ENCODE results near the gene TMEM147.

TMEM147 gene

GRCh38 chr19:35539314-35539713, 6.1 kb upstream of the TMEM147 start:
- no peaks in the 10 kb centered on the region for H3K9me3 Mint-ChIP-seq
- peaks cover 6% of the 10 kb centered on the region for H3K36me3 Mint-ChIP-seq (ENCODE audit: low read depth)
- H3K27ac Mint-ChIP-seq: peak overlapping the region; percentile 69

GRCh38 chr19:35539850-35540249, 5.6 kb upstream of the TMEM147 start:
- Mint-ChIP-seq H3K27me3 (ENCODE audit: low read depth, poor library complexity) (peaks cover 7% of the 10 kb centered on the region), H3K36me3 (ENCODE audit: low read depth) (peaks cover 6% of the 10 kb centered on the region), H3K27ac (no peak overlapping the region), H3K4me3 (no peak overlapping the region), H3K9me3 (no peaks in the 10 kb centered on the region), H3K4me1 (peaks cover 19% of the 10 kb centered on the region)
- TF ChIP-seq CTCF (IDR thresholded peaks at IDR 0.05): no peak
- DNase-seq: no peak

More at GRCh38 chr19:35539314-35539713, 6.1 kb upstream of the TMEM147 start:
- Mint-ChIP-seq H3K4me1 (peaks cover 15% of the 10 kb centered on the region), H3K4me3 (no peak overlapping the region), H3K27me3 (ENCODE audit: low read depth, poor library complexity) (peaks cover 7% of the 10 kb centered on the region)
- TF ChIP-seq CTCF (IDR thresholded peaks at IDR 0.05): no peak
- DNase-seq: no peak

GRCh38 chr19:35540356-35540927, 5.0 kb upstream of the TMEM147 start:
- TF ChIP-seq CTCF (IDR thresholded peaks at IDR 0.05): no peak
- no peak for DNase-seq
- Mint-ChIP-seq H3K27me3 (ENCODE audit: low read depth, poor library complexity) (peaks cover 4% of the 10 kb centered on the region), H3K4me1 (peaks cover 19% of the 10 kb centered on the region), H3K9me3 (no peaks in the 10 kb centered on the region), H3K36me3 (ENCODE audit: low read depth) (peaks cover 6% of the 10 kb centered on the region), H3K27ac (no peak overlapping the region), H3K4me3 (no peak overlapping the region)

- Mint-ChIP-seq H3K9me3 (no peaks in the 10 kb centered on the region), H3K4me1 (peaks cover 23% of the 10 kb centered on the region), H3K27ac (no peak overlapping the region), H3K36me3 (ENCODE audit: low read depth) (peaks cover 6% of the 10 kb centered on the region), H3K27me3 (ENCODE audit: low read depth, poor library complexity) (peaks cover 4% of the 10 kb centered on the region), H3K4me3 (no peak overlapping the region)
- TF ChIP-seq CTCF (IDR thresholded peaks at IDR 0.05): no peak
- no peak for DNase-seq
Observed at GRCh38 chr19:35542209-35542608, 3.2 kb upstream of the TMEM147 start.

- Mint-ChIP-seq H3K27me3 (ENCODE audit: low read depth, poor library complexity) (no peaks in the 10 kb centered on the region), H3K9me3 (no peaks in the 10 kb centered on the region), H3K27ac (no peak overlapping the region), H3K4me1 (peaks cover 27% of the 10 kb centered on the region), H3K36me3 (ENCODE audit: low read depth) (peaks cover 6% of the 10 kb centered on the region), H3K4me3 (peak overlapping the region; percentile 32)
- no peak for DNase-seq
- no peak for TF ChIP-seq CTCF (IDR thresholded peaks at IDR 0.05)
Observed at GRCh38 chr19:35543280-35544109, 1.9 kb upstream of the TMEM147 start.

Data from nephron progenitor cell (in vitro differentiated cells).